Measurements from ENCODE around the gene MAN1C1. TPM values are rescaled to one million over a fixed set of nuclear protein-coding genes. Genes with fewer than 3 reads are reported as not detected.

MAN1C1 gene
- total RNA-seq, 2 donors from 2014 or later, result 4.4 to 10.9 TPM

- 91 to 95% methylated on average over 13 to 18 of the region's 18 CpGs for WGBS, 2 donors
- DNase-seq (no peak), ATAC-seq (no peak)
- no peak overlapping the region for H3K4me3 ChIP-seq
- no peaks in the 10 kb centered on the region for H3K9me3 ChIP-seq
- peaks cover 0 to 4% of the 10 kb centered on the region in 2 donors for H3K36me3 ChIP-seq (replicated peaks in 1 of 2; ENCODE audit: insufficient read depth in 1 of 2, low read depth in 2 of 2)
- no peak for TF ChIP-seq CTCF (IDR thresholded peaks at IDR 0.05)
- no peak for TF ChIP-seq POLR2A (IDR thresholded peaks at IDR 0.05)
- intact Hi-C loops (cut with DNase I), result no loop called here
- H3K27me3 ChIP-seq, result no peaks in the 10 kb centered on the region
- no peak overlapping the region for H3K27ac ChIP-seq
- peaks cover 20% of the 10 kb centered on the region for H3K4me1 ChIP-seq
These were observed 46.8 kb upstream of the MAN1C1 start for GRCh38 chr1:25569597-25570396.

GRCh38 chr1:25570798-25571521 is 45.6 kb upstream of the MAN1C1 start:
- intact Hi-C loops (cut with DNase I), result no loop called here
- H3K27ac ChIP-seq, result no peak overlapping the region
- no peak for DNase-seq
- H3K4me3 ChIP-seq, result no peak overlapping the region
- 75 to 81% methylated on average over 6 to 12 of the region's 12 CpGs for WGBS, 2 donors
- peaks cover 20% of the 10 kb centered on the region for H3K4me1 ChIP-seq
- H3K36me3 ChIP-seq (replicated peaks in 1 of 2; ENCODE audit: insufficient read depth in 1 of 2, low read depth in 2 of 2), result peaks cover 0 to 3% of the 10 kb centered on the region in 2 donors
- H3K9me3 ChIP-seq, result no peaks in the 10 kb centered on the region
- H3K27me3 ChIP-seq, result no peaks in the 10 kb centered on the region
- ATAC-seq, result no peak
- TF ChIP-seq POLR2A (IDR thresholded peaks at IDR 0.05) (no peak), CTCF (IDR thresholded peaks at IDR 0.05) (no peak)

DNA sequence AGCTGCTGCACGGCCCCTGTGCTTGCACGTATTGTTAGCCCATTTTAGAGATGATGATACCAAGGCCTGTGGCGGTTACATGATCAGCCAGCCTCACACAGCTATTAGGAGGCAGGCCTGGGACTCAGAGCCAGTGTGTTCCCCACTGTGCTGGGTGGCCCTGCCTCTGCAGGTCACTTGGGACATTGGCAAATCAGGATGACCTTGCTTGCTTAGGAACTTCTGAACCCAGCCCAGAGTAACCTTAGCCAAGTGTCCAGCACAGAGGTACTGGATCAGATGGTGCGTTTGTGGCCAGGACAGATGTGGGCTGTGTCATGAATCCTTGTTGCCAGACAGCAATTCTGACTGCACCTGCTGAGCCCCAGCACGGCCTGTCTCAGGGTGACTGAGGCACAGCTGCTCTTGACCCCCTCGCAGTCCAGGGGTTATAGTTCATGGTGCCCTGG is 45.0 kb upstream of the MAN1C1 start:
- WGBS, 2 donors, result 65 to 70% methylated on average over 5 to 6 of the region's 6 CpGs
- intact Hi-C loops (cut with DNase I), result no loop called here
- DNase-seq (no peak), ATAC-seq (no peak)
- Histone ChIP-seq H3K4me1 (peaks cover 20% of the 10 kb centered on the region), H3K4me3 (no peak overlapping the region), H3K36me3 (replicated peaks in 1 of 2; ENCODE audit: insufficient read depth in 1 of 2, low read depth in 2 of 2) (no peaks in the 10 kb centered on the region), H3K27me3 (no peaks in the 10 kb centered on the region), H3K27ac (no peak overlapping the region), H3K9me3 (no peaks in the 10 kb centered on the region)
- TF ChIP-seq POLR2A (IDR thresholded peaks at IDR 0.05) (no peak), CTCF (IDR thresholded peaks at IDR 0.05) (no peak)

- no peak overlapping the region for H3K27ac ChIP-seq
- no peaks in the 10 kb centered on the region for H3K9me3 ChIP-seq
- H3K27me3 ChIP-seq, result no peaks in the 10 kb centered on the region
- peaks cover 20% of the 10 kb centered on the region for H3K4me1 ChIP-seq
- no peak overlapping the region for H3K4me3 ChIP-seq
- no peak for TF ChIP-seq CTCF (IDR thresholded peaks at IDR 0.05)
- no peak for TF ChIP-seq POLR2A (IDR thresholded peaks at IDR 0.05)
- no peak for ATAC-seq
- H3K36me3 ChIP-seq (replicated peaks in 1 of 2; ENCODE audit: insufficient read depth in 1 of 2, low read depth in 2 of 2), result no peaks in the 10 kb centered on the region
- WGBS, 2 donors, result 84% methylated on average over 5 of the region's 5 CpGs; no CpG with 5 or more reads in 1 of the 2 donors
- DNase-seq, result no peak
- intact Hi-C loops (cut with DNase I), result no loop called here
These were observed 44.5 kb upstream of the MAN1C1 start for GRCh38 chr1:25572107-25572506.

All from body of pancreas (tissue), 4 donors.